Epithelial cell of proximal tubule (primary cell): Measurements from ENCODE around the gene PCARE. TPM values are rescaled to one million over a fixed set of nuclear protein-coding genes. Genes with fewer than 3 reads are reported as not detected.
"Not testable (repeated sequence)": the region's sequence is repeated elsewhere in the genome, so short reads cannot be mapped to it uniquely, and the experiment has no call there.

Experiments
- DNase-seq: peaks from one replicate; pipeline ENCODE4 v3.0.0-alpha.2; 2011; ENCODE audit warnings: low read depth
- H3K4me3 ChIP-seq: 2 replicates; pipeline ENCODE4 v1.5.1; 2011; ENCODE audit warnings: low read depth, mild to moderate bottlenecking, low read length
- CTCF ChIP-seq: conservative IDR thresholded peaks from 2 replicates; pipeline ENCODE4 v1.5.1; 2012; ENCODE audit warnings: low read depth, mild to moderate bottlenecking, low read length
- total RNA-seq: library from RNA; depleted of rRNA; stranded (reverse); fragments of >200 nt; gene quantifications from 2 replicates; pipeline ENCODE4 v1.2.3, GENCODE V29; 2015

The PCARE gene
- total RNA-seq, 1 donor from 2014 or later, result not detected

- no peak for DNase-seq
- H3K4me3 ChIP-seq, result no peak overlapping the region
- no peak for TF ChIP-seq CTCF
Observed at GRCh38 chr2:29109246-29109645, 34.9 kb upstream of the PCARE start.

GRCh38 chr2:29108225-29108624 is 33.9 kb upstream of the PCARE start:
- TF ChIP-seq CTCF, result no peak
- no peak overlapping the region for H3K4me3 ChIP-seq
- no peak for DNase-seq

GRCh38 chr2:29107547-29107946 is 33.2 kb upstream of the PCARE start:
- not testable (repeated sequence) for DNase-seq, H3K4me3 ChIP-seq

GRCh38 chr2:29106980-29107388 is 32.7 kb upstream of the PCARE start:
- no peak for TF ChIP-seq CTCF
- H3K4me3 ChIP-seq, result no peak overlapping the region
- no peak for DNase-seq

- no peak for TF ChIP-seq CTCF
- no peak for DNase-seq
- no peak overlapping the region for H3K4me3 ChIP-seq
Observed at GRCh38 chr2:29106256-29106655, 31.9 kb upstream of the PCARE start.

GRCh38 chr2:29105375-29105774 is 31.1 kb upstream of the PCARE start:
- no peak overlapping the region for H3K4me3 ChIP-seq
- no peak for DNase-seq
- TF ChIP-seq CTCF, result peak; percentile 38

- no peak for TF ChIP-seq CTCF
- DNase-seq, result no peak
- H3K4me3 ChIP-seq, result no peak overlapping the region
Observed at GRCh38 chr2:29104688-29105087, 30.4 kb upstream of the PCARE start.

- no peak for DNase-seq
- no peak for TF ChIP-seq CTCF
- H3K4me3 ChIP-seq, result no peak overlapping the region
Observed at GRCh38 chr2:29100564-29100963, 26.2 kb upstream of the PCARE start.
